Hepatocyte (in vitro differentiated cells): Measurements from ENCODE around the gene EXOC4. TPM values are rescaled to one million over a fixed set of nuclear protein-coding genes. Genes with fewer than 3 reads are reported as not detected.

ENCODE experiments used
- DNase-seq: peaks from one replicate; pipeline ENCODE4 v3.0.0-alpha.2; 2016; ENCODE audit warnings: low spot score
- H2AFZ ChIP-seq: fragments of 200-600 bp; sonication (generic); 2 replicates; pipeline ENCODE4 v1.6.0; 2016; ENCODE audit warnings: antibody characterized with exemption, mild to moderate bottlenecking
- H3K27ac ChIP-seq: fragments of 200-600 bp; sonication (generic); 2 replicates; pipeline ENCODE4 v1.5.1; 2016; ENCODE audit warnings: mild to moderate bottlenecking
- H3K27me3 ChIP-seq: fragments of 200-600 bp; sonication (generic); 2 replicates; pipeline ENCODE4 v1.6.1; 2016
- H3K36me3 ChIP-seq: fragments of 200-600 bp; sonication (generic); replicated peaks from 2 replicates; pipeline ENCODE4 v1.5.1; 2016; ENCODE audit warnings: low read depth; ENCODE audit not compliant: insufficient read depth
- H3K4me1 ChIP-seq: fragments of 200-600 bp; sonication (generic); 2 replicates; pipeline ENCODE4 v1.5.1; 2016; ENCODE audit warnings: mild to moderate bottlenecking, moderate library complexity; ENCODE audit not compliant: insufficient read depth
- H3K4me2 ChIP-seq: fragments of 200-600 bp; sonication (generic); 2 replicates; pipeline ENCODE4 v1.6.0; 2016
- H3K4me3 ChIP-seq: fragments of 200-600 bp; sonication (generic); 2 replicates; pipeline ENCODE4 v1.5.1; 2016; ENCODE audit warnings: mild to moderate bottlenecking
- H3K79me2 ChIP-seq: fragments of 200-600 bp; sonication (generic); 2 replicates; pipeline ENCODE4 v1.6.0; 2017; ENCODE audit warnings: mild to moderate bottlenecking
- H3K9me2 ChIP-seq: fragments of 200-600 bp; sonication (generic); replicated peaks from 2 replicates; pipeline ENCODE4 v1.6.0; 2017; ENCODE audit warnings: mild to moderate bottlenecking; ENCODE audit not compliant: insufficient read depth
- H3K9me3 ChIP-seq: fragments of 200-600 bp; sonication (generic); 2 replicates; pipeline ENCODE4 v1.5.1; 2016; ENCODE audit warnings: low read depth, mild to moderate bottlenecking
- H4K20me1 ChIP-seq: fragments of 200-600 bp; sonication (generic); 2 replicates; pipeline ENCODE4 v1.6.0; 2016; ENCODE audit warnings: mild to moderate bottlenecking; ENCODE audit not compliant: insufficient read depth, poor library complexity, severe bottlenecking
- EZH2 ChIP-seq: fragments of 200-600 bp; sonication (generic); IDR thresholded peaks from 2 replicates; pipeline ENCODE4 v1.6.1; 2016; ENCODE audit warnings: antibody characterized with exemption, mild to moderate bottlenecking, borderline replicate concordance
- EZH2phosphoT487 ChIP-seq: fragments of 200-600 bp; sonication (generic); IDR thresholded peaks from one replicate; pipeline ENCODE4 v1.6.1; 2018; ENCODE audit warnings: antibody characterized with exemption, mild to moderate bottlenecking, low read depth, moderate library complexity; ENCODE audit not compliant: unreplicated experiment, severe bottlenecking
- WGBS: methylation state at CpG from one replicate; pipeline ENCODE4 v1.1.6; 2016; ENCODE audit warnings: low lambda C conversion rate; ENCODE audit errors: missing lambda C conversion rate; 5-methylcytosine and 5-hydroxymethylcytosine counted together
- polyA plus RNA-seq: library from polyadenylated mRNA; unstranded; fragments of >200 nt; fragmentation: Nextera tagmentation; extraction: Ambion mirVana; gene quantifications from 2 replicates; pipeline ENCODE4 v1.2.1, GENCODE V29; 2016
- total RNA-seq: library from RNA; depleted of rRNA; stranded (reverse); fragments of >200 nt; gene quantifications from 2 replicates; pipeline ENCODE4 v1.2.3, GENCODE V29; 2014
- TF ChIP-seq, protein P1 (sequence below): fragments of 200-600 bp; sonication (generic); IDR thresholded peaks from 2 replicates; pipeline ENCODE4 v1.5.1; 2016; ENCODE audit warnings: antibody characterized with exemption, mild to moderate bottlenecking; ENCODE audit not compliant: poor library complexity

The EXOC4 gene
- total and polyA plus RNA-seq, 2 experiments from 2014 or later, result 34.8 to 56.1 TPM

DNA sequence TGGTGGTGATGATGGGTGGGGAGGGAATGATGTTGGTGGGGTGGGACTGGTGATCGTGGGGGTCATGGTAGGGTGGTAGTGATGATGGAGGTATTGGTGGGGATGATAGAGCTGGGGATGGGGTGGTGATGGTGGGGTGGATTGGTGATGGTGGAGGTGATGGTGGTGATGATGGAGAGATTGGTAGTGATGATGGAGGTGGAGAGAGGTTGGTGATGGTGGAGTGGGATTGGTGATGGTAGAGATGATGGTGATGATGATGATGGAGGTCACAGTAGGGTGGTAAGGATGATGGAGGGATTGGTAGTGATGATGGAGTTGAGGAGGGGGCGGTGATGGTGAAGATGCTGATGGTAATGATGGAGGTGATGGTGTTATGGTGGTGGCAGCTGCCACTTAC, 155.3 kb downstream of the EXOC4 start:
- Histone ChIP-seq H3K4me2 (no peak overlapping the region), H3K4me1 (no peaks in the 10 kb centered on the region), H3K27ac (no peak overlapping the region), H3K79me2 (peaks cover 3% of the 10 kb centered on the region), H3K9me2 (no peaks in the 10 kb centered on the region), H4K20me1 (peaks cover 8% of the 10 kb centered on the region), H2AFZ (no peak overlapping the region), H3K27me3 (no peaks in the 10 kb centered on the region), H3K9me3 (no peaks in the 10 kb centered on the region), H3K4me3 (no peak overlapping the region), H3K36me3 (no peaks in the 10 kb centered on the region)
- DNase-seq, result no peak
- 88% methylated on average over 1 of the region's 2 CpGs for WGBS
- TF ChIP-seq EZH2phosphoT487 (no peak), EZH2 (no peak)
- TF ChIP-seq, protein P1, sequence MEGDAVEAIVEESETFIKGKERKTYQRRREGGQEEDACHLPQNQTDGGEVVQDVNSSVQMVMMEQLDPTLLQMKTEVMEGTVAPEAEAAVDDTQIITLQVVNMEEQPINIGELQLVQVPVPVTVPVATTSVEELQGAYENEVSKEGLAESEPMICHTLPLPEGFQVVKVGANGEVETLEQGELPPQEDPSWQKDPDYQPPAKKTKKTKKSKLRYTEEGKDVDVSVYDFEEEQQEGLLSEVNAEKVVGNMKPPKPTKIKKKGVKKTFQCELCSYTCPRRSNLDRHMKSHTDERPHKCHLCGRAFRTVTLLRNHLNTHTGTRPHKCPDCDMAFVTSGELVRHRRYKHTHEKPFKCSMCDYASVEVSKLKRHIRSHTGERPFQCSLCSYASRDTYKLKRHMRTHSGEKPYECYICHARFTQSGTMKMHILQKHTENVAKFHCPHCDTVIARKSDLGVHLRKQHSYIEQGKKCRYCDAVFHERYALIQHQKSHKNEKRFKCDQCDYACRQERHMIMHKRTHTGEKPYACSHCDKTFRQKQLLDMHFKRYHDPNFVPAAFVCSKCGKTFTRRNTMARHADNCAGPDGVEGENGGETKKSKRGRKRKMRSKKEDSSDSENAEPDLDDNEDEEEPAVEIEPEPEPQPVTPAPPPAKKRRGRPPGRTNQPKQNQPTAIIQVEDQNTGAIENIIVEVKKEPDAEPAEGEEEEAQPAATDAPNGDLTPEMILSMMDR, result no peak

DNA sequence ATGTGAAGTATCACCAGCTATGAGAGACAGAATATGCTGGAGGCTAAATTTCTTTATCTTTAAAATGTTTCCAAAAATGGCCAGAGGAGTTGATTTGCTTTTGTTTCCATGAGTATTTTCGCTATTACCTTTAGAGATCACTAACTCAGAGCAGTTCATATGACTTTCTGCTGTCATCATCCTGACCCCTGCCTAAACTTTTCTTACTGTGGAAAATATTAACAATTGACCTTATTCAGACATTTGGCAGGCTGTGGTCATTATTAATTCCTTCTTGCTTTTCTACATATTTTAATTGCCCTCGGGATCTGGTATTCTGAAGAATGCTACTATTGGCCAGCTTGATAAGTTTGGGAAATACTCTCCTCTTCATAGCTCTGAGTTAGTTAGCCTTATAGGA, 156.5 kb downstream of the EXOC4 start:
- TF ChIP-seq EZH2phosphoT487, result no peak
- TF ChIP-seq, protein P1, result no peak
- no peak for TF ChIP-seq EZH2
- Histone ChIP-seq H4K20me1 (peaks cover 12% of the 10 kb centered on the region), H2AFZ (no peak overlapping the region), H3K4me3 (no peak overlapping the region), H3K27me3 (no peaks in the 10 kb centered on the region), H3K36me3 (no peaks in the 10 kb centered on the region), H3K9me3 (no peaks in the 10 kb centered on the region), H3K4me2 (no peak overlapping the region), H3K4me1 (no peaks in the 10 kb centered on the region), H3K9me2 (no peaks in the 10 kb centered on the region), H3K79me2 (peaks cover 3% of the 10 kb centered on the region), H3K27ac (no peak overlapping the region)
- 75% methylated on average over 2 of the region's 2 CpGs for WGBS
- DNase-seq, result no peak

DNA sequence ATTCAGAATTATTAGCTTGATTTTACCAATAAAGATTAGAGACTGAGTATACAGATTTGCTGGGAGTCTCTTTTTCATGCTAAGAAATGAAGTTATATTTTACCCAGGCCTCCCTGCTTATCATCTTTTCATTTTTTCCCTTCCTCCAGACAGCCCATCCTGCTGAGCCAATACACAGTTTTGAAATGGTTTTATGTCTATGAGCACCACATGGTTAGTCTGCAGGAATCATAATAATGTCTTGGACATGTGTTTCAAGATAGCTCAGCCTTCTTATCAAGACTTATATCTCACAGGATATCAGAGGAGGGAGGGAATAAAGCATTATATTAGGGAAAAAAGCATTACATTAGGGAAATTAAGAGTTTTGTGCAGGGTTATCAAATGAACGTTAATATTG, 157.1 kb downstream of the EXOC4 start:
- H3K9me3 ChIP-seq, result no peaks in the 10 kb centered on the region
- peaks cover 12% of the 10 kb centered on the region for H4K20me1 ChIP-seq
- H3K36me3 ChIP-seq, result no peaks in the 10 kb centered on the region
- no peak overlapping the region for H2AFZ ChIP-seq
- H3K9me2 ChIP-seq, result no peaks in the 10 kb centered on the region
- peaks cover 6% of the 10 kb centered on the region for H3K79me2 ChIP-seq
- H3K27ac ChIP-seq, result no peak overlapping the region
- WGBS, result 84% methylated on average over 1 of the region's 1 CpG
- no peak overlapping the region for H3K4me2 ChIP-seq
- DNase-seq, result no peak
- H3K4me1 ChIP-seq, result no peaks in the 10 kb centered on the region
- TF ChIP-seq EZH2 (no peak), EZH2phosphoT487 (no peak)
- TF ChIP-seq, protein P1, result no peak
- H3K4me3 ChIP-seq, result no peak overlapping the region
- H3K27me3 ChIP-seq, result no peaks in the 10 kb centered on the region

DNA sequence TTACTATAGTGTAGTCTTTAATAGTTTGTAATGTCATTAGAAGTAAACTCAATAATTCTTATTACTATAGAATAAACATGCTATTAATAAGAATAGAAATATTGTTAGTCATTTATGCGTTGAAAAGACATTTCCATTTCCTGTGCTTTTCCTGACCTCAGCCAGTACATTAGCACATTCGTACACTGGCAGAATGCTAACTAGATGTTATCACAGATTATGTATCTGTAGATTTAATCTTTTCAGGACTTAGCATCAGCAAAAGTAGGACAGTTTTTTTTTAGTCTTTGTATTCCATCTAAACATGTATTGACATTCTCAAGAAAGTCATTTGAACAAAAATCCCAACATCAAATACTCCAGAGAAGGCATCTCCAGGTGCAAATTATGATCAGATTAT, 158.5 kb downstream of the EXOC4 start:
- TF ChIP-seq, protein P1, result no peak
- TF ChIP-seq EZH2phosphoT487, result no peak
- TF ChIP-seq EZH2, result no peak
- Histone ChIP-seq H3K4me2 (no peak overlapping the region), H3K36me3 (no peaks in the 10 kb centered on the region), H3K9me3 (no peaks in the 10 kb centered on the region), H3K4me1 (no peaks in the 10 kb centered on the region), H3K27me3 (no peaks in the 10 kb centered on the region), H3K9me2 (no peaks in the 10 kb centered on the region), H4K20me1 (peaks cover 12% of the 10 kb centered on the region), H3K4me3 (no peak overlapping the region), H2AFZ (no peak overlapping the region), H3K27ac (no peak overlapping the region), H3K79me2 (peaks cover 9% of the 10 kb centered on the region)
- WGBS, result 81% methylated on average over 2 of the region's 2 CpGs
- DNase-seq, result no peak
